Measurements from ENCODE around the gene OXSM.

Gene OXSM

DNA sequence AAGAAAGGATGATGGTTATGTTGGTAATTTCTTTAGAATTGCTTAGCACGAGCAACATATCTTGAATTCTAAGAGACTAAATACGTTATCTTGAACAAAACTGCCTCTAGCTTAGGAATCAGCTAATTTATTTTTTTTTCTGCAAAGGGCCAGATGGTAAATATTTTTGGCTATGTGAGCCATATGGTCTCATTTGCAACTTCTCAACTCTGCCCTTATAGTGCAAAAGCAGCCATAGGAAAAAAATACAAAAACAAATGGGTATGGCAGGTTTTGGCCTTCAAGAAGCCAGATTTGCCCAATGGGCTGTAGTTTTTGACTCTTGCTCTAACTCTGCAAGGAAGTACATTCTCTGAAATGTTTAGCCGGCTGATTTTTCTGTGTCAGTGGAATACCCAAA lies 11.9 kb downstream of the OXSM start:
- DNase-seq (ENCODE audit: low read depth): no peak
- no peak for TF ChIP-seq CTCF (conservative IDR thresholded peaks at IDR 0.05; ENCODE audit: low read length)
- no peak overlapping the region for H3K4me3 ChIP-seq (ENCODE audit: low read length)

GRCh38 chr3:25803833-25804232 lies 13.9 kb downstream of the OXSM start:
- no peak for DNase-seq (ENCODE audit: low read depth)
- H3K4me3 ChIP-seq (ENCODE audit: low read length): no peak overlapping the region
- no peak for TF ChIP-seq CTCF (conservative IDR thresholded peaks at IDR 0.05; ENCODE audit: low read length)

DNA sequence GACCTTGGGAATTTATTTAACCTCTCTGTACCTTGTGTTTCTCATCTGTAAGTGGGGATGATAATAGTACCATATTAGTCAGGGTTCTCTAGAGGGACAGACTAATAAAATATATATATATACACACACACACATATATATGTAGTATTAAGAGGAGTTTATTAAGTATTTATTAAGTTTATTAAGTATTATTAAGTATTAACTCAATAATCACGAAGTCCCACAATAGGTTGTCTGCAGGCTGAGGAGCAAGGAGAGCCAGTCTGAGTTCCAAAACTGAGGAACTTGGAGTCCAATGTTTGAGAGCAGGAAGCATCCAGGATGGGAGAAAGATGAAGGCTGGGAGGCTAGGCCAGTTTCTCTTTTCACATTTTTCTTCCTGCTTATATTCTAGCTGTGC lies 14.8 kb downstream of the OXSM start:
- DNase-seq (ENCODE audit: low read depth): no peak
- H3K4me3 ChIP-seq (ENCODE audit: low read length): no peak overlapping the region
- TF ChIP-seq CTCF (conservative IDR thresholded peaks at IDR 0.05; ENCODE audit: low read length): no peak

DNA sequence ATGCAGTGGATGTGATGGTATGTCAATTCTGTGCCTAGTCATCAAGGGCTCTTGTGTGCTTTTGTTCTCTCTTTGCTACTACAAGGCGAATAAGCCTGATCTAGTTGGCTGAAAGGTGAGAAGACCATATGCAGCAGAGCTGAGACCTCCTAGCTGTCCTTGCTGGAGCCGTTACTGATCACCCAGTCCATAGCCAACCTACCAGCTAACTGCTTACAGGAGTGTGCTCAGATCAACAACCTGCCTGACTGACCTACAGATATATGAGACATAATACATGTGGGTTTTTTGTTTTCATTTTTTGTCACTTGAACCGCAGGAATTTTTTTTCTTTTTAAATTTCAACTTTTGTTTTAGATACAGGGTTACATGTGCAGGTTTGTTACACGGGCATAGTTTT lies 22.8 kb downstream of the OXSM start:
- DNase-seq (ENCODE audit: low read depth): no peak
- no peak for TF ChIP-seq CTCF (conservative IDR thresholded peaks at IDR 0.05; ENCODE audit: low read length)
- H3K4me3 ChIP-seq (ENCODE audit: low read length): no peak overlapping the region

GRCh38 chr3:25817107-25817506 lies 27.2 kb downstream of the OXSM start:
- no peak for TF ChIP-seq CTCF (conservative IDR thresholded peaks at IDR 0.05; ENCODE audit: low read length)
- DNase-seq (ENCODE audit: low read depth): no peak
- H3K4me3 ChIP-seq (ENCODE audit: low read length): no peak overlapping the region

GRCh38 chr3:25817638-25818037 lies 27.7 kb downstream of the OXSM start:
- no peak for TF ChIP-seq CTCF (conservative IDR thresholded peaks at IDR 0.05; ENCODE audit: low read length)
- no peak overlapping the region for H3K4me3 ChIP-seq (ENCODE audit: low read length)
- DNase-seq (ENCODE audit: low read depth): no peak

GRCh38 chr3:25818335-25818734 lies 28.4 kb downstream of the OXSM start:
- no peak for TF ChIP-seq CTCF (conservative IDR thresholded peaks at IDR 0.05; ENCODE audit: low read length)
- no peak overlapping the region for H3K4me3 ChIP-seq (ENCODE audit: low read length)
- DNase-seq (ENCODE audit: low read depth): no peak

Measured in AG10803 (cell line).